ENCODE measurements around the gene DOCK1.
"Not testable (repeated sequence)": the region's sequence is repeated elsewhere in the genome, so short reads cannot be mapped to it uniquely, and the experiment has no call there.

Gene DOCK1

DNA sequence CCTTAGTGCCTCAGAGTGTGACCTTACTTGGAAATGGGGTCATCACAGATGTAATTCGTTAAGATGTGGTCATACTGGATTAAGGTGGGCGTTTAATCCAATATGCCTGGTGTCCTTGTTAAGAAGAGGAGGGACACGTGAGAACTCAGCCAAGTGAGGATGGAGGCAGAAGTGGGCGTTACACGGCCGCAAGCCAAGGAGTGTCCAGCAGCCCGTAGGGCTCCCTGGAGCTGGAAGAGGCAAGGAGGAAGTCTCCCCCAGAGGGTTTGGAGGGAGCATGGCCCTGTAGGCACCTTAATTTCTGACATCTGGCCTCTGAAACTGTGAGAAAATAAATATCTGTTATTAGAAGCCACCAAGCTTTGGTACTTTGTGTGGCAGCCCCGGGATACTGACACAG lies 21.3 kb downstream of the DOCK1 start:
- DNase-seq: no peak

GRCh38 chr10:126927799-126928198 lies 22.6 kb downstream of the DOCK1 start:
- DNase-seq: no peak

GRCh38 chr10:126928274-126928673 lies 23.0 kb downstream of the DOCK1 start:
- no peak for DNase-seq

GRCh38 chr10:126929391-126929790 lies 24.2 kb downstream of the DOCK1 start:
- DNase-seq: no peak

- DNase-seq: no peak
Measured at GRCh38 chr10:126930131-126930882, 25.1 kb downstream of the DOCK1 start.

- peak; percentile 17 for DNase-seq
Measured at GRCh38 chr10:126930883-126931503, 25.8 kb downstream of the DOCK1 start.

GRCh38 chr10:126931544-126931943 lies 26.3 kb downstream of the DOCK1 start:
- DNase-seq: no peak

DNA sequence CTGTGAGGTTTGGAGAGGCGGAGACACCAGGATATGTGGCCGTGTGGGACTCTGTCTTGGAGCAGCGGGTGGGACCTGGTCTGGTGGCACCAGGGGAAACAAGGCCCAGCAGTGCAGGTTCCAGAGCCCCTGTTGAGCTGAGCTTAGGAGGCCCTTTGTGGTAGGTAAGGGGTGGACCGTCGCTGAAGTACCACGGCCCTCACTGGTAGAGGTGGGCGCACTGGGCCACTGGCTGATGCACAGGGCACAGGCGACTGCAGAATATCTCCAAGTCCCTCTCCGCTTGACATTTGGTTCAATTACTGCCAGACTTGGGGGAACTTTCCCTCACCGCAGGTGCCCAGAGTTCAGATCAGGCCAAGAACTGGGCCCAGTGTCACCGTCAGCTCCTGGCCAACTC lies 27.3 kb downstream of the DOCK1 start:
- DNase-seq: no peak

GRCh38 chr10:126933116-126933515 lies 27.9 kb downstream of the DOCK1 start:
- no peak for DNase-seq

DNA sequence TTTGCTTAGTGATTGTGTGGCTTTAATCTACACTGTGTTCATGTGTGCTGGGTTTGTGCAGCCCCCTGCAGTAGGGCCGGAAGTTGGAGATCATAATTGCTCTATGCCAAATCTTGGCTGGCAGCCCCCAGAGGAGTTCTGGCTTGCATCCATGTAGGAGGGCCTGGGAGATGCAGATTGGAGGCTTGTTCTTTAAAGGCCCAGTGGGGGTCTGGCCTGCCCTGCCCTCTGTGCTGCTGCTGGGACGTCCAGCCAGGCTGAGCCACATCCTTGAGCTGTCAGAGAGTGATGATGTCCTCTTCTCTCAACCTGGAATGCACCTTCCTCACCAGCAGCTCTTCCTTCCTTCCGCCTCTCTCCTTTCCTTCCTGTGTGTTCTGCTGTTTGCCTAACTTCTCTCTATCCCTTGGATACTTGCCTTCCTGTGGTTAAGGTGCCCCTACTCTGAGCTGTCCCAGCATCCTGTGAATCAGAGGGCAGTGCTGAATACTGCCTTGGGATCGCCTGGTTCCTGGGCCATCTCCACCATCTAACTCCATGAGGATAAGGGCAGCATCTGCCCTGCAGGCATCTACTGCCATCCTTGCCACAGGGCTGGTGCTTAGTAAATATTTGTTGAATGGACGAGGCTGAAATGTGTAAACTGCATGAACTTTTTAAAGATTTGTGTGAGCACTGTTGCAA lies 30.2 kb downstream of the DOCK1 start:
- DNase-seq: peak; percentile 21

DNA sequence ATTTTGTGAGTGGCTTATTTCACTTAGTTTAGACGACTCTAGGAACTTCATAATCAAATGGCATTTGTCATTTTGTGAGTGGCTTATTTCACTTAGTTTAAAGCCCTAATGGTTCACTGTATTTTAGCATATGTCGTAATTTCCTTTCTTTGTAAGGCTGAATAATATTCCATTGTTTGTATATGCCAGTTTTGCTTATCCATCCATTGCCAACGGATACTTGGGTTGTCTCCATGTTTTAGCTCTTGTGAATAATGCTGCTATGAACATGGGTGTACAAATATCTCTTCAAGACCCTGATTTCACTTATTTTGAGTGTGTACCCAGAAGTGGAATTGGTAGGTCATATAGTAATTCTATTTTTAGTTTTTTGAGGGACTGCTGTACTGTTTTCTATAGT lies 31.8 kb downstream of the DOCK1 start:
- DNase-seq: no peak

GRCh38 chr10:126938121-126938520 lies 32.9 kb downstream of the DOCK1 start:
- not testable (repeated sequence) for DNase-seq

- no peak for DNase-seq
Measured at GRCh38 chr10:126939706-126940105, 34.5 kb downstream of the DOCK1 start.

DNA sequence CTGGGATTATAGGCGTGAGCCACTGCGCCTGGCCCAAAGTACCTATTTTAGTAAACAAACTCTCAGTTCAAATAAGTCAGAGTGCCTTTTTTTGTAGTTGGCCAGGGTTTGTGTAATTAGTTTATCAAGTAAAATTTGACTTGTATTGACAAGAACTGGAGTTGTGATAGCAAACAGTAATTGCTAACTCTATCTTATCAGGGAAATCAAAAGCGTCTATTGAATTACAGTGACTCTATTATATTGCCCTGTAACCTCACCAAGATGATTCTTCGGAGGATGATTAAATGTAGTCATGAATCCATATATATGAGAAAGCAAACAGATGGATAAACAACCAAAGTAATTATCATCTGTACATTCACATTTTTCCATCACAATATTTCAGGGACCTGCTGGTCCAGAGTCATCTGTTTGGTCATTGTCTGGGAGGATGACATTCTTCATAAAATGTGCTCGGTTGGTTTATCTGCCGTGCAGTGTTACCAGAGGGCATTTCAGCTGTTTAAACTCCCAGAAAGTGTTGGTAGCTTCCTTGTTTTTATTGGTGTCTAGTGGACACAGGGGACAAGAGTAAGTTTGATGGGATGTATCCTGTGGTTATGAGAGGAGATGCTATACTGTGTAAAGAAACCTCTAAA lies 35.6 kb downstream of the DOCK1 start:
- no peak for DNase-seq

- no peak for DNase-seq
Measured at GRCh38 chr10:126944191-126944590, 39.0 kb downstream of the DOCK1 start.

GRCh38 chr10:126945351-126946030 lies 40.3 kb downstream of the DOCK1 start:
- DNase-seq: no peak

DNA sequence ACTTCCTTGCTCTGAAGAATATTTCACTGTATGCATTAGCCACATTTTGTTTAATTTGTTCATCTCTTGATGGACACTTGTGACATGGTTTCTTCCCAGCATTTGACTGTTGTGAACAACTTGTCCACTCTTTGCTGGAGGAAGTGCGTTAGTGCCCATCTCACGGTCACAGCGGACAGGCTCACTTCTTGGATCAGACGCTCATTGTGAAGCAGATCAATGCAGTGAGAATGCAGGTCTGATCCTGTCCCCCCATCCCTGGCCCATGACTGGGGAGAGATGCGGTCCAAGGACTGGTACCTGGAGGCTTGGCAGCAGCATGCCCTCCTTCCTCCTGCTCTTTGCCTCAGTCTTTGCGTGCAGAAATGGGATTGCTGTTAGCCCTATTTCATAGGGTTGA lies 41.5 kb downstream of the DOCK1 start:
- no peak for DNase-seq

- DNase-seq: no peak
Measured at GRCh38 chr10:126948355-126949160, 43.3 kb downstream of the DOCK1 start.

DNA sequence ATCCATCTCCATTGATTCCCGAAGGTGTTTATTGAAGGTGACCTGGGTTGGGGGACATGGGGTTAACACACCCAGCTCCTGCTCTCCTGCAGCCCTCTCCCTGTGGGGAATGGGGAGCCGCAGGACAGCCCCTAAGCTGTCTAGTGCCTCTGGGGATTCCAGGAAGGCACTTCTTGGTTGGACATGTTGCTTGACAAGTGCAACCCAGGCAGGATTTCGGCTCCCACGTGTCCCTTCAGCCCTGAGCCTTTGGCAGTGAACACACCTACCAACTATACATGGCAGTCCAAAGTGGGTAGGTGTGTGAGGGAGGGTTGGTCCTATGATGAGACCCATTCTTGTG lies 43.9 kb downstream of the DOCK1 start:
- no peak for DNase-seq

GRCh38 chr10:126950401-126951105 lies 45.3 kb downstream of the DOCK1 start:
- DNase-seq: no peak

DNA sequence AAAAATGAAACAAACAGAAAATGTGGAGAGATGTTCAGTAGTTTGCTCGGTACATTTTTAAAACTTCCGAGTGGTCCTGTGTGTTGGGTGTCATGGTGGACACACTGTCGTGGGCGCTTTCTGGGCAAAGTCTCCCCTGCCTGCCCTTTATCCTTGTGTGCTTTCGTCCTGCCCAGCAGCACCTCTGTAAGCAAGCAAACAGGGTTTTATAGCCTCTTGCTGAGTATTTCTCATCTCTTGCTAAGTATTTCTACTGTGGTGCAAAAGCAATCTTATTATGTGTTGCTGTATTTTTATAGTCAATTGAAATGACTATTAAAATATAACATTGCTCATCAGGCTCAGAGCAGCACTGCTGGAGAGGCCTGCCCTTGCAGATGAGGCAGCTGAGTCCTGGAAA lies 48.7 kb downstream of the DOCK1 start:
- DNase-seq: no peak
